A673 (cell line): ENCODE results near the gene TBC1D22A.

Source experiments
- EZH2 ChIP-seq: fragments of 200-600 bp; sonication (generic); IDR thresholded peaks from 2 replicates; pipeline ENCODE4 v1.6.1; 2017; ENCODE audit warnings: borderline replicate concordance, low read depth, mild to moderate bottlenecking, mixed read lengths, antibody characterized with exemption, low read length; ENCODE audit not compliant: poor library complexity, severe bottlenecking
- TF ChIP-seq, protein P1 (sequence below): fragments of 300-800, 200-600 bp; sonication (generic); conservative IDR thresholded peaks from 2 replicates; pipeline ENCODE4 v1.5.1; 2017; ENCODE audit warnings: low read depth, mild to moderate bottlenecking, antibody characterized with exemption, low read length, moderate library complexity, mixed read lengths

GRCh38 chr22:46993633-46994032, 231.2 kb downstream of the TBC1D22A start:
- TF ChIP-seq, protein P1, sequence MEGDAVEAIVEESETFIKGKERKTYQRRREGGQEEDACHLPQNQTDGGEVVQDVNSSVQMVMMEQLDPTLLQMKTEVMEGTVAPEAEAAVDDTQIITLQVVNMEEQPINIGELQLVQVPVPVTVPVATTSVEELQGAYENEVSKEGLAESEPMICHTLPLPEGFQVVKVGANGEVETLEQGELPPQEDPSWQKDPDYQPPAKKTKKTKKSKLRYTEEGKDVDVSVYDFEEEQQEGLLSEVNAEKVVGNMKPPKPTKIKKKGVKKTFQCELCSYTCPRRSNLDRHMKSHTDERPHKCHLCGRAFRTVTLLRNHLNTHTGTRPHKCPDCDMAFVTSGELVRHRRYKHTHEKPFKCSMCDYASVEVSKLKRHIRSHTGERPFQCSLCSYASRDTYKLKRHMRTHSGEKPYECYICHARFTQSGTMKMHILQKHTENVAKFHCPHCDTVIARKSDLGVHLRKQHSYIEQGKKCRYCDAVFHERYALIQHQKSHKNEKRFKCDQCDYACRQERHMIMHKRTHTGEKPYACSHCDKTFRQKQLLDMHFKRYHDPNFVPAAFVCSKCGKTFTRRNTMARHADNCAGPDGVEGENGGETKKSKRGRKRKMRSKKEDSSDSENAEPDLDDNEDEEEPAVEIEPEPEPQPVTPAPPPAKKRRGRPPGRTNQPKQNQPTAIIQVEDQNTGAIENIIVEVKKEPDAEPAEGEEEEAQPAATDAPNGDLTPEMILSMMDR: no peak
- TF ChIP-seq EZH2: no peak
